SK-N-MC (cell line): Measurements from ENCODE around the gene RASA3.

Source experiments
- EZH2 ChIP-seq: fragments of 200-600 bp; sonication (generic); IDR thresholded peaks from one replicate; pipeline ENCODE4 v1.6.1; 2017; ENCODE audit warnings: antibody characterized with exemption
- POLR2AphosphoS5 ChIP-seq: IDR thresholded peaks from 2 replicates; pipeline ENCODE4 v1.6.1; 2012; ENCODE audit warnings: mild to moderate bottlenecking, low read depth, low read length, borderline replicate concordance

GRCh38 chr13:114153485-114154080 lies 21.2 kb upstream of the RASA3 start:
- TF ChIP-seq EZH2 (no peak), POLR2AphosphoS5 (no peak)
